A549 (cell line): ENCODE data around the gene VDAC2. TPM values are rescaled to one million over a fixed set of nuclear protein-coding genes. Genes with fewer than 3 reads are reported as not detected.
A peak's percentile ranks its signal among the peaks of the same experiment; 100 is the strongest.

Experiments used
- ATAC-seq, 2 experiments: fragments of 200-7000 bp in 1 of 2; fragments of >200 bp in 1 of 2; cut with Nextera tagmentation in 1 of 2; cut with Tn5 transposase in 1 of 2; 3 replicates each; pipeline versions ENCODE4 v1.8.0 to v1.9.1; 2018 to 2020; ENCODE audit warnings: mild to moderate bottlenecking in 1 of 2, moderate library complexity in 1 of 2
- CTCF ChIA-PET: fragments of 300-600 bp; sonication (Branson Sonifier 250); formaldehyde crosslinking; extraction: SDS; loops from one replicate; lab custom pipeline; 2021; ENCODE audit warnings: antibody characterized with exemption, inconsistent platforms; lab: Yijun Ruan, JAX
- POLR2A ChIA-PET: fragments of 350-600 bp; formaldehyde crosslinking; extraction: SDS; loops from one replicate; lab custom pipeline; 2021; ENCODE audit warnings: antibody characterized with exemption, inconsistent platforms; lab: Yijun Ruan, JAX
- DNase-seq, 2 experiments: peaks; one replicate each; pipeline versions ENCODE4 v3.0.0 to v3.0.0-alpha.2; 2011 to 2016; ENCODE audit warnings: low read depth in 1 of 2, low spot score in 1 of 2
- FAIRE-seq: peaks from 2 replicates; lab custom pipeline; 2011; peaks lifted over from hg19 to GRCh38; lab: Jason Lieb, UNC
- H3K27ac ChIP-seq, 2 experiments: fragments of >200 bp; sonication (Bioruptor Twin); formaldehyde crosslinking; 3 replicates each; pipeline ENCODE4 v1.5.1; 2016 to 2017
- H3K4me1 ChIP-seq: fragments of >200 bp; sonication (Bioruptor Twin); formaldehyde crosslinking; 3 replicates; pipeline ENCODE4 v1.6.1; 2016
- H3K4me2 ChIP-seq: fragments of >200 bp; sonication (Bioruptor Twin); formaldehyde crosslinking; 3 replicates; pipeline ENCODE4 v1.6.1; 2016
- H3K4me3 ChIP-seq: fragments of >200 bp; sonication (Bioruptor Twin); formaldehyde crosslinking; 3 replicates; pipeline ENCODE4 v1.5.1; 2016
- H3K9me3 ChIP-seq: fragments of >200 bp; sonication (Bioruptor Twin); formaldehyde crosslinking; 3 replicates; pipeline ENCODE4 v1.6.1; 2016
- CBX8 ChIP-seq: fragments of 200-600 bp; sonication (generic); IDR thresholded peaks from 2 replicates; pipeline ENCODE4 v1.6.1; 2016
- CTCF ChIP-seq: fragments of >200 bp; sonication (Bioruptor Twin); formaldehyde crosslinking; IDR thresholded peaks from 3 replicates; pipeline ENCODE4 v1.5.1; 2016
- E2F6 ChIP-seq: IDR thresholded peaks from 2 replicates; pipeline ENCODE4 v1.6.1; 2012; ENCODE audit warnings: low read depth, borderline replicate concordance
- EHF ChIP-seq: fragments of 250-450 bp; sonication (Bioruptor Pico); IDR thresholded peaks from 2 replicates; pipeline ENCODE4 v1.5.0; 2020; ENCODE audit warnings: mild to moderate bottlenecking
- EP300 ChIP-seq, 2 experiments: fragments of >200 bp; sonication (Bioruptor Twin); formaldehyde crosslinking; IDR thresholded peaks; 2 replicates in 1 of 2; 3 replicates in 1 of 2; pipeline ENCODE4 v1.6.1; 2016 to 2017
- ESRRA ChIP-seq: fragments of 150-350 bp; IDR thresholded peaks from 2 replicates; pipeline ENCODE4 v1.6.1; 2014; ENCODE audit warnings: mild to moderate bottlenecking, low read length, borderline replicate concordance
- FOSB ChIP-seq: fragments of 250-450 bp; sonication (Bioruptor Pico); IDR thresholded peaks from 2 replicates; pipeline ENCODE4 v1.5.0; 2020; ENCODE audit warnings: mild to moderate bottlenecking, moderate library complexity
- FOSL2 ChIP-seq, 2 experiments: fragments of 450-650 bp in 1 of 2; fragments of >200 bp in 1 of 2; sonication (Bioruptor Twin) in 1 of 2; formaldehyde crosslinking; IDR thresholded peaks; 2 replicates each; pipeline versions ENCODE4 v1.5.0 to v1.6.1; 2016 to 2020; ENCODE audit warnings: mild to moderate bottlenecking in 1 of 2, moderate library complexity in 1 of 2
- FOXS1 ChIP-seq: fragments of 250-450 bp; sonication (Bioruptor Pico); IDR thresholded peaks from 2 replicates; pipeline ENCODE4 v1.5.0; 2020; ENCODE audit warnings: mild to moderate bottlenecking, moderate library complexity
- GATA3 ChIP-seq: IDR thresholded peaks from 2 replicates; pipeline ENCODE4 v1.6.1; 2012; ENCODE audit warnings: borderline replicate concordance
- HDAC2 ChIP-seq: fragments of 200-600 bp; sonication (generic); IDR thresholded peaks from 2 replicates; pipeline ENCODE4 v1.6.1; 2016
- KDM1A ChIP-seq: fragments of 200-600 bp; sonication (generic); IDR thresholded peaks from 2 replicates; pipeline ENCODE4 v1.6.1; 2016; ENCODE audit warnings: low read depth, mild to moderate bottlenecking
- PHF8 ChIP-seq: fragments of 200-600 bp; sonication (generic); IDR thresholded peaks from 2 replicates; pipeline ENCODE4 v1.6.1; 2016; ENCODE audit warnings: low read depth, mild to moderate bottlenecking, antibody characterized with exemption, moderate library complexity, borderline replicate concordance
- POLR2AphosphoS2 ChIP-seq: conservative IDR thresholded peaks from 2 replicates; pipeline ENCODE4 v1.6.1; 2012; ENCODE audit warnings: low read length, improper control_type of control experiment, inconsistent platforms
- RAD21 ChIP-seq, 2 experiments: fragments of >200 bp in 1 of 2; sonication (Bioruptor Twin) in 1 of 2; formaldehyde crosslinking in 1 of 2; IDR thresholded peaks in 1 of 2; conservative IDR thresholded peaks in 1 of 2; 2 replicates in 1 of 2; 3 replicates in 1 of 2; pipeline ENCODE4 v1.6.1; 2012 to 2018; ENCODE audit warnings: inconsistent platforms in 1 of 2
- RCOR1 ChIP-seq: fragments of 150-350 bp; IDR thresholded peaks from 2 replicates; pipeline ENCODE4 v1.6.1; 2014; ENCODE audit warnings: antibody characterized with exemption, low read length, low read depth
- RNF2 ChIP-seq: fragments of 200-600 bp; sonication (generic); IDR thresholded peaks from 2 replicates; pipeline ENCODE4 v1.6.1; 2016; ENCODE audit warnings: low read depth, mild to moderate bottlenecking, antibody characterized with exemption, moderate library complexity, borderline replicate concordance
- SMC3 ChIP-seq: fragments of >200 bp; sonication (Bioruptor Twin); formaldehyde crosslinking; IDR thresholded peaks from 3 replicates; pipeline ENCODE4 v1.6.1; 2018; ENCODE audit warnings: inconsistent platforms
- ZC3H11A ChIP-seq: fragments of 450-650 bp; IDR thresholded peaks from 2 replicates; pipeline ENCODE4 v1.6.1; 2014; ENCODE audit warnings: antibody characterized with exemption, mild to moderate bottlenecking
- ZFP36 ChIP-seq: fragments of 450-650 bp; IDR thresholded peaks from 2 replicates; pipeline ENCODE4 v1.6.1; 2014; ENCODE audit warnings: borderline replicate concordance; ENCODE audit not compliant: partially characterized antibody
- WGBS: methylation state at CpG from one replicate; pipeline ENCODE4 v1.1.6; 2017; ENCODE audit errors: missing lambda C conversion rate; 5-methylcytosine and 5-hydroxymethylcytosine counted together
- polyA plus RNA-seq, 4 experiments: library from polyadenylated mRNA; depleted of rRNA in 3 of 4; stranded (reverse); fragments of >200 nt; fragmentation: RNase III in 1 of 4; extraction: RNeasy Plus Mini Kit Qiagen cat#74134 plus additional on column Dnase treatment in 1 of 4; gene quantifications; 2 replicates in 3 of 4; 3 replicates in 1 of 4; pipeline ENCODE4 v1.2.3, GENCODE V29; 2011 to 2017
- TF ChIP-seq, protein P1 (sequence below): IDR thresholded peaks from 2 replicates; pipeline ENCODE4 v1.6.1; 2012

VDAC2 gene
- polyA plus RNA-seq, 2 of the 4 experiments (the other 2 are of a cell fraction), result 273 to 285 TPM

- CTCF ChIA-PET, result interaction anchor here (1.2 kb wide), 1 partner anchor 9 kb away, joined by 3 read pairs; no protein-coding TSS in a partner anchor
- no peak overlapping the region for H3K4me3 ChIP-seq
- peaks cover 3% of the 10 kb centered on the region for H3K4me1 ChIP-seq
- H3K27ac ChIP-seq, result no peak overlapping the region
- ATAC-seq (peak; percentile 38 to 56; a peak in 2 of 6 replicates), FAIRE-seq (no peak), DNase-seq (no peak)
- no peak for TF ChIP-seq ZC3H11A
- TF ChIP-seq ZFP36, result no peak
- TF ChIP-seq ESRRA, result no peak
- no peak for TF ChIP-seq FOSL2 (IDR thresholded peaks at IDR 0.05)
- TF ChIP-seq FOSL2 (CRISPR knock-in tag; IDR thresholded peaks at IDR 0.05), result no peak
- no peak for TF ChIP-seq GATA3
- TF ChIP-seq EHF, result no peak
- TF ChIP-seq HDAC2, result no peak
- TF ChIP-seq KDM1A, result no peak
- no peak for TF ChIP-seq EP300 (IDR thresholded peaks at IDR 0.05)
- no peak for TF ChIP-seq SMC3
- TF ChIP-seq RCOR1, result no peak
- TF ChIP-seq CBX8, result no peak
- TF ChIP-seq, protein P1, sequence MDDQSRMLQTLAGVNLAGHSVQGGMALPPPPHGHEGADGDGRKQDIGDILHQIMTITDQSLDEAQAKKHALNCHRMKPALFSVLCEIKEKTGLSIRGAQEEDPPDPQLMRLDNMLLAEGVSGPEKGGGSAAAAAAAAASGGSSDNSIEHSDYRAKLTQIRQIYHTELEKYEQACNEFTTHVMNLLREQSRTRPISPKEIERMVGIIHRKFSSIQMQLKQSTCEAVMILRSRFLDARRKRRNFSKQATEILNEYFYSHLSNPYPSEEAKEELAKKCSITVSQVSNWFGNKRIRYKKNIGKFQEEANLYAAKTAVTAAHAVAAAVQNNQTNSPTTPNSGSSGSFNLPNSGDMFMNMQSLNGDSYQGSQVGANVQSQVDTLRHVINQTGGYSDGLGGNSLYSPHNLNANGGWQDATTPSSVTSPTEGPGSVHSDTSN, result no peak
- TF ChIP-seq CTCF, result no peak
- TF ChIP-seq E2F6, result no peak
- no peak for TF ChIP-seq POLR2AphosphoS2
- 63% methylated on average over 3 of the region's 3 CpGs for WGBS
- no peak overlapping the region for H3K4me2 ChIP-seq
- POLR2A ChIA-PET, result no interaction called here
- peaks cover 25% of the 10 kb centered on the region for H3K9me3 ChIP-seq
These were observed 40.3 kb downstream of the VDAC2 start for GRCh38 chr10:75250934-75251333.

DNA sequence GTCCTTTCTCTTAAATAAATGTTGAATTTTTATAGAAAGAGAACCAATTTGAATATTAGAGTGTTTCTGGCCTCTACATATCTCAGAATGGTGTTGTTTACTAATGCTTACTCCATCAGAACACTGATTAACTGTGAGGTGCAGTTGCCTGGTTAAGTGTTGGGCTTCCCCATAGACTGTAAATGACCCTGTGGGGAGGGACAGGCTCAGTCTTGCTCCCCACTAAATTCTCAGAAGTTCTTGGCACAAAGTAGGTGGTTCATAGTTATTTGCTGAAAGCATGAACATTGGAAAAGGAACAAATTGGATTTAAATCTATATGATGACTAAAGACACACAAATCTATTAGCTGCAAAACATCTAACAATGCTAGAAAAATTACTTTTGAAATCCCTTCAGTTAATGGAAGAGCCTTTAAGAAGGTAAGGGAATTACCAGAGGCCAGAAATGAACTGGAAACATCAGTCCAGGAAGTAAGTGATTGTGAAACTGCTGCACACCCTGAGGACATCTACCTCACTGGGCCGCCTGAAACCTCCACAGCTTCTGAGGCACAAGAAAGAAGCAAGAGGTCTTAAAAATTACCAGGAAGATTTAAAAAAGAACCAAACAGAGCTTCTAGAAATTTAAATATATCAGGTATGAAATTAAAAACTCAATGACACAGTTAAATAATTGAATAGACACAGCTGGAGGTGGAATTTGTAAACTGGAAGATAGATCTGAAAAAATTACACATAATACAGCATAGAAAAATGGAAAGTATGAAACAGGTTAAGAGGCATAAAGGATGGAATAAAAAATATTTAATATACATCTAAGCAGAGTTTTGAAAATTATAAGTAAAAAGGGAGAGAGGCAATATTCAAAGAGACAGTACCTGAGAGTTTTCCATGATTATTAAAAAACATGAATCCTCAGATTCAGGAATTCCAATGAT is 43.0 kb downstream of the VDAC2 start:
- Histone ChIP-seq H3K4me1 (no peaks in the 10 kb centered on the region), H3K4me3 (no peak overlapping the region), H3K4me2 (no peak overlapping the region), H3K27ac (no peak overlapping the region), H3K9me3 (peaks cover 25% of the 10 kb centered on the region)
- FAIRE-seq, result no peak
- CTCF ChIA-PET, result interaction anchor here (0.7 kb wide), 1 partner anchor 42 kb away, joined by 3 read pairs; no protein-coding TSS in a partner anchor
- 90% methylated on average over 1 of the region's 1 CpG for WGBS
- no peak for DNase-seq
- no peak for ATAC-seq
- POLR2A ChIA-PET, result no interaction called here
- TF ChIP-seq CTCF, result no peak
- no peak for TF ChIP-seq SMC3
- no peak for TF ChIP-seq FOXS1
- no peak for TF ChIP-seq RNF2
- no peak for TF ChIP-seq E2F6
- TF ChIP-seq PHF8, result no peak
- no peak for TF ChIP-seq RAD21 (conservative IDR thresholded peaks at IDR 0.05 in 1 of 2, IDR thresholded peaks at IDR 0.05 in 1 of 2)
- no peak for TF ChIP-seq FOSL2 (IDR thresholded peaks at IDR 0.05)
- no peak for TF ChIP-seq FOSL2 (CRISPR knock-in tag; IDR thresholded peaks at IDR 0.05)
- TF ChIP-seq POLR2AphosphoS2, result no peak
- no peak for TF ChIP-seq RCOR1
- no peak for TF ChIP-seq FOSB
